Measurements from ENCODE around the gene MC1R.

Gene MC1R

GRCh38 chr16:89890886-89891657, 27.6 kb upstream of the MC1R start:
- Mint-ChIP-seq H3K27ac (no peak overlapping the region), H3K36me3 (no peaks in the 10 kb centered on the region), H3K27me3 (no peaks in the 10 kb centered on the region), H3K4me1 (ENCODE audit: low read depth) (peaks cover 8% of the 10 kb centered on the region), H3K4me3 (no peak overlapping the region), H3K9me3 (ENCODE audit: low read depth) (no peaks in the 10 kb centered on the region)

GRCh38 chr16:89892055-89892630, 26.5 kb upstream of the MC1R start:
- H3K36me3 Mint-ChIP-seq = no peaks in the 10 kb centered on the region

GRCh38 chr16:89892635-89893034, 26.0 kb upstream of the MC1R start:
- H3K4me1 Mint-ChIP-seq (ENCODE audit: low read depth) = peaks cover 8% of the 10 kb centered on the region
- H3K36me3 Mint-ChIP-seq = no peaks in the 10 kb centered on the region
- H3K9me3 Mint-ChIP-seq (ENCODE audit: low read depth) = no peaks in the 10 kb centered on the region
- H3K27me3 Mint-ChIP-seq = no peaks in the 10 kb centered on the region
- no peak overlapping the region for H3K27ac Mint-ChIP-seq
- H3K4me3 Mint-ChIP-seq = no peak overlapping the region

More at GRCh38 chr16:89892055-89892630, 26.5 kb upstream of the MC1R start:
- Mint-ChIP-seq H3K27me3 (no peaks in the 10 kb centered on the region), H3K4me3 (no peak overlapping the region), H3K9me3 (ENCODE audit: low read depth) (no peaks in the 10 kb centered on the region), H3K27ac (no peak overlapping the region), H3K4me1 (ENCODE audit: low read depth) (peaks cover 8% of the 10 kb centered on the region)

- Mint-ChIP-seq H3K4me3 (no peak overlapping the region), H3K36me3 (no peaks in the 10 kb centered on the region), H3K27ac (no peak overlapping the region), H3K4me1 (ENCODE audit: low read depth) (peaks cover 8% of the 10 kb centered on the region), H3K9me3 (ENCODE audit: low read depth) (no peaks in the 10 kb centered on the region), H3K27me3 (no peaks in the 10 kb centered on the region)
Observed at GRCh38 chr16:89893642-89894548, 24.8 kb upstream of the MC1R start.

- Mint-ChIP-seq H3K27ac (no peak overlapping the region), H3K4me3 (no peak overlapping the region), H3K27me3 (no peaks in the 10 kb centered on the region), H3K36me3 (no peaks in the 10 kb centered on the region), H3K9me3 (ENCODE audit: low read depth) (no peaks in the 10 kb centered on the region), H3K4me1 (ENCODE audit: low read depth) (peaks cover 3% of the 10 kb centered on the region)
Observed at GRCh38 chr16:89895482-89896250, 23.0 kb upstream of the MC1R start.

- no peaks in the 10 kb centered on the region for H3K9me3 Mint-ChIP-seq (ENCODE audit: low read depth)
- no peaks in the 10 kb centered on the region for H3K36me3 Mint-ChIP-seq
- no peak overlapping the region for H3K27ac Mint-ChIP-seq
- H3K27me3 Mint-ChIP-seq = no peaks in the 10 kb centered on the region
- H3K4me1 Mint-ChIP-seq (ENCODE audit: low read depth) = no peaks in the 10 kb centered on the region
- H3K4me3 Mint-ChIP-seq = no peak overlapping the region
Observed at GRCh38 chr16:89897204-89897603, 21.5 kb upstream of the MC1R start.

GRCh38 chr16:89898201-89898967, 20.3 kb upstream of the MC1R start:
- no peaks in the 10 kb centered on the region for H3K4me1 Mint-ChIP-seq (ENCODE audit: low read depth)
- H3K4me3 Mint-ChIP-seq = no peak overlapping the region
- H3K36me3 Mint-ChIP-seq = no peaks in the 10 kb centered on the region
- no peaks in the 10 kb centered on the region for H3K27me3 Mint-ChIP-seq
- H3K27ac Mint-ChIP-seq = no peak overlapping the region
- no peaks in the 10 kb centered on the region for H3K9me3 Mint-ChIP-seq (ENCODE audit: low read depth)

- Mint-ChIP-seq H3K4me1 (ENCODE audit: low read depth) (no peaks in the 10 kb centered on the region), H3K27me3 (no peaks in the 10 kb centered on the region), H3K4me3 (no peak overlapping the region), H3K9me3 (ENCODE audit: low read depth) (no peaks in the 10 kb centered on the region), H3K36me3 (no peaks in the 10 kb centered on the region), H3K27ac (no peak overlapping the region)
Observed at GRCh38 chr16:89899879-89900481, 18.7 kb upstream of the MC1R start.

- H3K36me3 Mint-ChIP-seq = no peaks in the 10 kb centered on the region
Observed at GRCh38 chr16:89900885-89901284, 17.8 kb upstream of the MC1R start.

GRCh38 chr16:89902980-89903379, 15.7 kb upstream of the MC1R start:
- no peak overlapping the region for H3K27ac Mint-ChIP-seq
- H3K27me3 Mint-ChIP-seq = no peaks in the 10 kb centered on the region
- no peaks in the 10 kb centered on the region for H3K36me3 Mint-ChIP-seq
- H3K4me1 Mint-ChIP-seq (ENCODE audit: low read depth) = no peaks in the 10 kb centered on the region
- no peak overlapping the region for H3K4me3 Mint-ChIP-seq
- H3K9me3 Mint-ChIP-seq (ENCODE audit: low read depth) = no peaks in the 10 kb centered on the region

More at GRCh38 chr16:89900885-89901284, 17.8 kb upstream of the MC1R start:
- no peak overlapping the region for H3K27ac Mint-ChIP-seq
- no peak overlapping the region for H3K4me3 Mint-ChIP-seq
- H3K4me1 Mint-ChIP-seq (ENCODE audit: low read depth) = no peaks in the 10 kb centered on the region
- H3K27me3 Mint-ChIP-seq = no peaks in the 10 kb centered on the region
- H3K9me3 Mint-ChIP-seq (ENCODE audit: low read depth) = no peaks in the 10 kb centered on the region

GRCh38 chr16:89903908-89904515, 14.7 kb upstream of the MC1R start:
- H3K27me3 Mint-ChIP-seq = no peaks in the 10 kb centered on the region
- no peaks in the 10 kb centered on the region for H3K36me3 Mint-ChIP-seq
- no peaks in the 10 kb centered on the region for H3K4me1 Mint-ChIP-seq (ENCODE audit: low read depth)
- H3K4me3 Mint-ChIP-seq = no peak overlapping the region
- H3K9me3 Mint-ChIP-seq (ENCODE audit: low read depth) = no peaks in the 10 kb centered on the region
- no peak overlapping the region for H3K27ac Mint-ChIP-seq

GRCh38 chr16:89904606-89905510, 13.8 kb upstream of the MC1R start:
- H3K27ac Mint-ChIP-seq = no peak overlapping the region
- H3K4me1 Mint-ChIP-seq (ENCODE audit: low read depth) = no peaks in the 10 kb centered on the region
- H3K27me3 Mint-ChIP-seq = no peaks in the 10 kb centered on the region
- no peaks in the 10 kb centered on the region for H3K36me3 Mint-ChIP-seq
- no peaks in the 10 kb centered on the region for H3K9me3 Mint-ChIP-seq (ENCODE audit: low read depth)
- no peak overlapping the region for H3K4me3 Mint-ChIP-seq
